Stimulated activated CD8-positive, alpha-beta memory T cell treated with anti-CD3 and anti-CD28 coated beads, Interleukin-7, amount 100 ng/mL, for 4 hours (primary cell): ENCODE results near the gene MOB2.
"Not testable (repeated sequence)": the region's sequence is repeated elsewhere in the genome, so short reads cannot be mapped to it uniquely, and the experiment has no call there.

Experiments
- DNase-seq, 2 donors: peaks; one replicate each; pipeline ENCODE4 v3.0.0-alpha.2; 2020; ENCODE audit warnings: low read depth in 2 of 2

Gene MOB2

GRCh38 chr11:1518301-1518700 is 31.7 kb upstream of the MOB2 start:
- no peak for DNase-seq

GRCh38 chr11:1517117-1518005 is 30.8 kb upstream of the MOB2 start:
- no peak for DNase-seq

- no peak for DNase-seq
Measured at GRCh38 chr11:1516273-1517067, 29.9 kb upstream of the MOB2 start.

GRCh38 chr11:1515082-1516060 is 28.8 kb upstream of the MOB2 start:
- peak; percentile 16 to 46 for DNase-seq

GRCh38 chr11:1514336-1515061 is 27.9 kb upstream of the MOB2 start:
- DNase-seq = no peak

- DNase-seq = no peak
Measured at GRCh38 chr11:1513326-1514296, 27.0 kb upstream of the MOB2 start.

- DNase-seq = not testable (repeated sequence)
Measured at GRCh38 chr11:1512531-1513258, 26.1 kb upstream of the MOB2 start.

GRCh38 chr11:1511937-1512496 is 25.4 kb upstream of the MOB2 start:
- no peak for DNase-seq

GRCh38 chr11:1510928-1511327 is 24.3 kb upstream of the MOB2 start:
- DNase-seq = no peak

GRCh38 chr11:1510351-1510750 is 23.8 kb upstream of the MOB2 start:
- DNase-seq = not testable (repeated sequence)

GRCh38 chr11:1509626-1510255 is 23.2 kb upstream of the MOB2 start:
- DNase-seq = no peak

- no peak for DNase-seq
Measured at GRCh38 chr11:1508986-1509385, 22.4 kb upstream of the MOB2 start.

- DNase-seq = no peak
Measured at GRCh38 chr11:1508491-1508891, 21.9 kb upstream of the MOB2 start.

GRCh38 chr11:1507381-1508140 is 21.0 kb upstream of the MOB2 start:
- DNase-seq = no peak

- no peak for DNase-seq
Measured at GRCh38 chr11:1506981-1507380, 20.4 kb upstream of the MOB2 start.

- DNase-seq = no peak
Measured at GRCh38 chr11:1505480-1505879, 18.9 kb upstream of the MOB2 start.

- no peak for DNase-seq
Measured at GRCh38 chr11:1504581-1505290, 18.2 kb upstream of the MOB2 start.
